Fibroblast of mammary gland (primary cell): ENCODE data around the gene LUZP2.
"Not testable (repeated sequence)": the region's sequence is repeated elsewhere in the genome, so short reads cannot be mapped to it uniquely, and the experiment has no call there.

Source experiments
- DNase-seq: peaks from one replicate; pipeline ENCODE4 v3.0.0-alpha.2; 2010; ENCODE audit warnings: low read depth
- H3K4me3 ChIP-seq: 2 replicates; pipeline ENCODE4 v1.5.1; 2011; ENCODE audit warnings: low read depth, mild to moderate bottlenecking, low read length, moderate library complexity; ENCODE audit not compliant: control insufficient read depth
- TF ChIP-seq, protein P1 (sequence below): conservative IDR thresholded peaks from 2 replicates; pipeline ENCODE4 v1.5.1; 2011; ENCODE audit warnings: low read depth, low read length, inconsistent platforms; ENCODE audit not compliant: control insufficient read depth, insufficient read depth

The LUZP2 gene

DNA sequence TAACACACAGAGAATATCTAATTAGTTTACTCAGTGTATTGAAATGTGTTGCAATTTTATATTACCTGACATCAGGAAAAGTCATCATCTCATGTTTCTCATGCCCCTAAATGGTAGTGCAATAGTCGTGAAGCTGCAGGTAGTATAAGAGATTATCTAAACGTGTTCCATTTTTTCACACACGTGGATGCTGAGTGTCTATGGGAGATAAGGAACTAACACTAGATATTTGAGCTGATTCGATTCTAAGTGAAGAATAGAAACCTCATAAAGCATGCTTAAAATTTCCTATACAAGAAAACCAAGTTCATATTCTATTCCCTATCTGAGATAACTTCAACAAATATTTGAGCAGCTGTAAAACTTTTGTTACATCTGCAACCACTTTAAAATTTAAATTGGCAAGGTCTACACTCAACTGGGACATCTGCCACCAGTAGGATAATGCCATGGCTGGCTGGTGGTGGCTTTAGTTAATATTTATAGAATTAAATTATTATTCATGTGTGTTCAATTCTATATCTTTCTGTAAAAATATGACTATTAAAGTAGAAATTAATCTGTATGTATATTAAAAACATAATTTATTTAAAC is 388.8 kb downstream of the LUZP2 start:
- TF ChIP-seq, protein P1, sequence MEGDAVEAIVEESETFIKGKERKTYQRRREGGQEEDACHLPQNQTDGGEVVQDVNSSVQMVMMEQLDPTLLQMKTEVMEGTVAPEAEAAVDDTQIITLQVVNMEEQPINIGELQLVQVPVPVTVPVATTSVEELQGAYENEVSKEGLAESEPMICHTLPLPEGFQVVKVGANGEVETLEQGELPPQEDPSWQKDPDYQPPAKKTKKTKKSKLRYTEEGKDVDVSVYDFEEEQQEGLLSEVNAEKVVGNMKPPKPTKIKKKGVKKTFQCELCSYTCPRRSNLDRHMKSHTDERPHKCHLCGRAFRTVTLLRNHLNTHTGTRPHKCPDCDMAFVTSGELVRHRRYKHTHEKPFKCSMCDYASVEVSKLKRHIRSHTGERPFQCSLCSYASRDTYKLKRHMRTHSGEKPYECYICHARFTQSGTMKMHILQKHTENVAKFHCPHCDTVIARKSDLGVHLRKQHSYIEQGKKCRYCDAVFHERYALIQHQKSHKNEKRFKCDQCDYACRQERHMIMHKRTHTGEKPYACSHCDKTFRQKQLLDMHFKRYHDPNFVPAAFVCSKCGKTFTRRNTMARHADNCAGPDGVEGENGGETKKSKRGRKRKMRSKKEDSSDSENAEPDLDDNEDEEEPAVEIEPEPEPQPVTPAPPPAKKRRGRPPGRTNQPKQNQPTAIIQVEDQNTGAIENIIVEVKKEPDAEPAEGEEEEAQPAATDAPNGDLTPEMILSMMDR = no peak
- H3K4me3 ChIP-seq = no peak overlapping the region
- DNase-seq = no peak

DNA sequence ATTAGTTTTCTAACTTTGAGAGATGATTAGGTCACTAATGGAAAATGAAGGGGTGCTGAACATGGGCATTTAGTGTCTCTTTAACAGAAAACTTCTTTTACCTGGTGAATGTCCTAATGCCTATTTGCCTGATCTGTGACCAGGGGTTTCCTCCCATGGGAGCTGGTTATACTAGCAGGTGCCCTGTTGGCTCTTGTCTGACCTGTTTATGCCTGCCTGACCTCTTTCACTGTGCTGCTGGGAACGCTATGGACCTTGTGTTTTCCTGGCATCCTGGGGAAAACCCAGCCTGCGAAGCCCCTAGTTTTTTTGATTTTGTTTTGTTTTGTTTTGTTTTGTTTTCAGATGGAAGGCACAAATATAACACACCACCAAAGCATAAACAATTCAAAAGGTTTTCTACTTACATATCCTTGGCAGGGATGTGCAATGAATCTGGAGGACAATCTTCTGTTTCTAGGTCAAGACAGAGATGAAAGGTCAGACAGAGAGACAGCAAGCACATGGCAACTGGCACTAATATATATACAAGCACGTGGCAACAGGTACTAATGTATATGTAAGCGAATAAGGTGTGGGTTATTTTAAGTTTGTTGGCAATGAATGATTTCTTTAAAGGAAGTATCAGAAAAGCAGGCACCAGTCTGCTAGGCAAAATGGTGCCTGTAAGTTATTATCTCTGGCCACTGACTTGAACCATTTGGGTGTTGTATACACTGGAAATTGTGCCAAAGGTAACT is 390.2 kb downstream of the LUZP2 start:
- TF ChIP-seq, protein P1 = no peak

DNA sequence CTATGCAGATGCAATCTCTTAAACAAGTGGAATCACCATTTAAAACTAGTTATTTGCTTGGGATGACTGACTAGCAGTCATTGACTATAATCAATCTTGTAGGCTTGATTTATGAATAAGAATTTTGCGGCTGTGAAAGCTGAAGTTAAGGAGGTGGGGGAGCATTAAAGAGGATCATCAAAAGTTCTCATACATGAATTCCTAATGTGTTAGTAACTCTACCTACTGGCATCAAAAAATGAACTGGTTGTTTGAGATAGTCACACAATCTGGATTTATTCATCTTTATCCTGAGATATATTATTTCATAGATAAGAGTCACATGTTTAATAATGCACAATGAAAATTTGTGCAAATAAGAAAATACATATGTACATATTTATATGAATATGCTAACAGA is 393.6 kb downstream of the LUZP2 start:
- no peak for DNase-seq
- TF ChIP-seq, protein P1 = no peak
- no peak overlapping the region for H3K4me3 ChIP-seq

More for the DNA sequence above, 390.2 kb downstream of the LUZP2 start:
- no peak overlapping the region for H3K4me3 ChIP-seq
- no peak for DNase-seq

DNA sequence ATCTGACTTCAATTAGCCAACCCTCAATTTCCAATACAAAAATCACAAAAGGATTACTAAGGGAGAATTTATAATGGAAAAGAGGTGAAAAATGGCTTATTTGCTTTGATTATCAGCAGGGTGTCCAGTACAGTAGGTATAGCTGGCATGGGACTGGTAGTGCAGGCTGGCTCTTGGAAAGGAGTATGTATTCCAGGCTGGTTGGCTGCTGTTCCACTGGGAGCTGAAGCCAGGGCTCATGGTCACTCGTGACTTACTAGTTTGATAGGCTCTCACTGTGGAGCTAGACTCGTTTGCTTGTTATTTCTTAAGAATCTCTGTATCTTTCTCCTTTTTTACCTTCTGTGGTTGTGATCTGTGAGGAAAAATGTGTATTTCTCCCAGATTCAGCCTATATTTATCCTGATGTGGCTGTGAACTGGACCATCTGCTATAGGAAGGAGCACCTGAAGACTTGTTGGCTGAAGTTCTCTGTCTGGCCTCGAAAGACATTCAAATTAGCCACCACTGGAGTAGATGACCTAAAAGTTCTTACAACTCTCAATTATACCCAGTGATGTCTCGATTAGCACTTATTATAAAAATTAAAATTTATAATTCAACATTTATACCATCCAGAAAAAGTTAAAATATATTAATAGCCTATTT is 395.1 kb downstream of the LUZP2 start:
- DNase-seq, H3K4me3 ChIP-seq: not testable (repeated sequence)

DNA sequence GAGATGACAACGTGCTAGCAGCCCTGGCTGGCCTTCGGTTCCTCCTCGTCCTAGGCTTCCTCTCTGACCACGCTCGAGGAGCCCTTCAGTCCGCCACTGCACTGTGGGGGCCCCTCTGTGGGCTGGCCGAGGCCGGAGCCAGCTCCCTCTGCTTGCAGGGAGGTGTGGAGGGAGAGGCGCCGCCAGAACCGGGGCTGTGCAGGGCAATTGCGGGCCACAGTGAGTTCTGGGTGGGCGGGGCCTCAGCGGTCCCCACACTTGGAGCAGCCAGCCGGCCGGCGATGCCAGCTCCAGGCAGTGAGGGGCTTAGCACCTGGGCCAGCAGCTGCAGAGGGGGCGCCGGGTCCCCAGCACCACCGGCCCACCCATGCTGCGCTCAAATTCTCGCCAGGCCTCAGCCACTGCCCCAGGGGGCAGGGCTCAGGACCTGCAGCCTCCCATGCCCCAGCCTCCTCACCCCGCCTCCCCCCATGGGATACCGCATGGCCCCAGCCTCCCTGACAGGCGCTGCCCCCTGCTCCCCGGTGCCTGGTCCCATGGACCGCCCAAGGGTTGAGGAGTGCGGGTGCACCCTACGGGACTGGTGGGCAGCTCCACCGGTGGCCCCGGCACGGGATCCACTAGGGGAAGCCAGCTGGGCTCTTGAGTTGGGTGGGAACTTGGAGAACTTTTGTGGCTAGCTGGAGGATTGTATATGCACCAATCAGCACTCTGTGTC is 399.4 kb downstream of the LUZP2 start:
- no peak for DNase-seq
- H3K4me3 ChIP-seq = no peak overlapping the region
- TF ChIP-seq, protein P1 = no peak

DNA sequence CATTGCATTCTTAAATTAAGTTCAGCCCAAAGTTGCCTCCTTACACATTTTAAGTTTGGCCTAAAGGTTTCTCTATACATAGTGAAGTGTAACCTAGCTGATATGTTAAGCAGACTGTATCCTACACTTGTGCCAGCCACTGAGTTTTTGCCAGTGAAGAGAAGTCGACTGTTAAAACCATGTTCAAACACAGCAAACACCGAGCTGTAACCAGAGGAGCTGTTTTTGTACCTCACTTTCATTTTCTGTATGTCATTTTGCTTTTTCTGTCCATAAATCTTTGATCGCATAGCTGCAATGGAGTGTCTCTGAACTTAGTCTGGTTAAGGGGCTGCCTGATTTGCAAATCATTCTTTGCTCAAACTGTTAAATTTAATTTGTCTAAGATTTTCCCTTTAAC is 403.7 kb downstream of the LUZP2 start:
- TF ChIP-seq, protein P1 = no peak
- H3K4me3 ChIP-seq = no peak overlapping the region
- DNase-seq = no peak
